H1 (cell line): ENCODE measurements around the gene AP3S1. TPM values are rescaled to one million over a fixed set of nuclear protein-coding genes. Genes with fewer than 3 reads are reported as not detected.

Experiments
- CTCF ChIA-PET: fragments of 300-600 bp; sonication (Branson Sonifier 250); formaldehyde crosslinking; loops from one replicate; lab custom pipeline; 2021; ENCODE audit not compliant: partially characterized antibody; lab: Charles Lee
- POLR2A ChIA-PET: fragments of 300-600 bp; sonication (Branson Sonifier 250); formaldehyde crosslinking; loops from one replicate; lab custom pipeline; 2021; ENCODE audit warnings: inconsistent platforms; ENCODE audit not compliant: partially characterized antibody; lab: Charles Lee
- DNase-seq, 2 experiments: peaks; one replicate each; pipeline versions ENCODE4 v3.0.0 to v3.0.0-alpha.2; 2010 to 2022; ENCODE audit warnings: low spot score in 2 of 2, low read depth in 1 of 2, mixed read lengths in 1 of 2
- FAIRE-seq: peaks from 2 replicates; lab custom pipeline; 2011; peaks lifted over from hg19 to GRCh38; lab: Jason Lieb, UNC
- H2AFZ ChIP-seq: 2 replicates; pipeline ENCODE4 v1.8.1; 2012; ENCODE audit warnings: low read length, inconsistent platforms
- H2AK5ac ChIP-seq: 2 replicates; pipeline ENCODE4 v1.6.1; 2013; ENCODE audit warnings: low read depth, low read length
- H2BK120ac ChIP-seq: replicated peaks from 2 replicates; pipeline ENCODE3; 2013; ENCODE audit warnings: low read depth, low read length, inconsistent platforms
- H2BK12ac ChIP-seq: 2 replicates; pipeline ENCODE4 v1.6.1; 2013; ENCODE audit warnings: low read depth, low read length
- H2BK15ac ChIP-seq: 2 replicates; pipeline ENCODE4 v1.6.1; 2013; ENCODE audit warnings: low read length
- H2BK20ac ChIP-seq: 2 replicates; pipeline ENCODE4 v1.6.1; 2013; ENCODE audit warnings: low read length
- H2BK5ac ChIP-seq: 2 replicates; pipeline ENCODE4 v1.6.1; 2013; ENCODE audit warnings: low read depth, low read length
- H3K14ac ChIP-seq: 2 replicates; pipeline ENCODE4 v1.6.1; 2013; ENCODE audit warnings: inconsistent platforms; ENCODE audit not compliant: insufficient read length
- H3K18ac ChIP-seq: 2 replicates; pipeline ENCODE4 v1.6.1; 2013; ENCODE audit warnings: low read length; ENCODE audit errors: extremely low read depth
- H3K23ac ChIP-seq: 2 replicates; pipeline ENCODE4 v1.6.1; 2013; ENCODE audit warnings: inconsistent platforms; ENCODE audit not compliant: insufficient read length
- H3K23me2 ChIP-seq: 2 replicates; pipeline ENCODE4 v1.6.1; 2013; ENCODE audit warnings: low read depth, low read length
- H3K27ac ChIP-seq: 2 replicates; pipeline ENCODE4 v1.6.1; 2011; ENCODE audit warnings: low read depth, low read length, inconsistent platforms
- H3K27me3 ChIP-seq, 4 experiments: replicated peaks in 1 of 4; 1 replicate in 1 of 4; 2 replicates in 3 of 4; pipeline versions ENCODE4 v1.6.1 to v1.8.1; 2011 to 2013; ENCODE audit warnings: low read length in 3 of 4, mild to moderate bottlenecking in 3 of 4, inconsistent platforms in 2 of 4, mixed read lengths in 2 of 4, moderate library complexity in 1 of 4; ENCODE audit not compliant: control insufficient read depth in 3 of 4, insufficient read depth in 3 of 4; ENCODE audit errors: extremely low read depth in 1 of 4
- H3K36me3 ChIP-seq, 4 experiments: 2 replicates each; pipeline versions ENCODE4 v1.6.1 to v1.8.1; 2011 to 2013; ENCODE audit warnings: mild to moderate bottlenecking in 4 of 4, low read length in 3 of 4, moderate library complexity in 2 of 4, control low read depth in 1 of 4, inconsistent platforms in 1 of 4; ENCODE audit not compliant: insufficient read depth in 4 of 4, control insufficient read depth in 2 of 4
- H3K4ac ChIP-seq: replicated peaks from 2 replicates; pipeline ENCODE3; 2013; ENCODE audit warnings: low read length, low read depth, mixed read lengths, inconsistent platforms; ENCODE audit not compliant: insufficient read length
- H3K4me1 ChIP-seq, 4 experiments: replicated peaks in 1 of 4; 1 replicate in 1 of 4; 2 replicates in 3 of 4; pipeline versions ENCODE4 v1.6.1 to v1.8.1; 2011 to 2013; ENCODE audit warnings: low read length in 3 of 4, inconsistent platforms in 2 of 4, mixed read lengths in 1 of 4; ENCODE audit not compliant: insufficient read depth in 4 of 4, control insufficient read depth in 3 of 4
- H3K4me2 ChIP-seq, 2 experiments: 2 replicates each; pipeline versions ENCODE4 v1.6.1 to v1.8.1; 2011 to 2013; ENCODE audit warnings: low read depth in 2 of 2, low read length in 2 of 2, control low read depth in 1 of 2, inconsistent platforms in 1 of 2, mild to moderate bottlenecking in 1 of 2; ENCODE audit not compliant: insufficient read depth in 1 of 2
- H3K4me3 ChIP-seq, 4 experiments: fragments of 200-600, 300-600 bp in 1 of 4; sonication (generic), shearing (Covaris generic), sonication (Bioruptor Twin) in 1 of 4; 2 replicates each; pipeline versions ENCODE4 v1.5.1 to v1.8.1; 2011 to 2016; ENCODE audit warnings: low read length in 4 of 4, low read depth in 3 of 4, control low read depth in 2 of 4, inconsistent platforms in 2 of 4, mild to moderate bottlenecking in 2 of 4, mixed read lengths in 1 of 4, moderate library complexity in 1 of 4; ENCODE audit not compliant: insufficient read depth in 2 of 4; ENCODE audit errors: extremely low read depth in 1 of 4
- H3K56ac ChIP-seq: replicated peaks from 2 replicates; pipeline ENCODE3; 2013; ENCODE audit warnings: low read depth, mild to moderate bottlenecking, mixed read lengths, low read length, inconsistent platforms; ENCODE audit not compliant: insufficient read length
- H3K79me1 ChIP-seq: 2 replicates; pipeline ENCODE4 v1.6.1; 2013; ENCODE audit warnings: low read depth, low read length, control low read depth
- H3K79me2 ChIP-seq, 2 experiments: 2 replicates each; pipeline versions ENCODE4 v1.6.1 to v1.8.1; 2012 to 2013; ENCODE audit warnings: low read length in 2 of 2, mild to moderate bottlenecking in 2 of 2, inconsistent platforms in 1 of 2; ENCODE audit not compliant: insufficient read depth in 2 of 2, control insufficient read depth in 1 of 2
- H3K9ac ChIP-seq, 4 experiments: replicated peaks in 1 of 4; 1 replicate in 1 of 4; 2 replicates in 3 of 4; pipeline versions ENCODE4 v1.6.1 to v1.8.1; 2011 to 2013; ENCODE audit warnings: low read depth in 3 of 4, low read length in 3 of 4, control low read depth in 2 of 4, mild to moderate bottlenecking in 2 of 4, moderate library complexity in 2 of 4, inconsistent platforms in 1 of 4; ENCODE audit errors: extremely low read depth in 1 of 4
- H3K9me3 ChIP-seq, 2 experiments: 2 replicates each; pipeline versions ENCODE4 v1.6.1 to v1.8.1; 2012 to 2013; ENCODE audit warnings: mild to moderate bottlenecking in 2 of 2, moderate library complexity in 2 of 2, control low read depth in 1 of 2, inconsistent platforms in 1 of 2, low read depth in 1 of 2, low read length in 1 of 2, mixed read lengths in 1 of 2; ENCODE audit not compliant: insufficient read depth in 2 of 2
- H4K20me1 ChIP-seq, 2 experiments: replicated peaks in 1 of 2; 2 replicates each; pipeline versions ENCODE3 to v1.8.1; 2011 to 2013; ENCODE audit warnings: inconsistent platforms in 2 of 2, low read length in 2 of 2, mild to moderate bottlenecking in 1 of 2; ENCODE audit not compliant: insufficient read depth in 2 of 2, control insufficient read depth in 1 of 2
- H4K5ac ChIP-seq: 2 replicates; pipeline ENCODE4 v1.6.1; 2013; ENCODE audit warnings: low read length, low read depth, mixed read lengths, inconsistent platforms; ENCODE audit not compliant: insufficient read length
- H4K8ac ChIP-seq: 2 replicates; pipeline ENCODE4 v1.8.0; 2013; ENCODE audit warnings: mild to moderate bottlenecking, moderate library complexity, low read length, inconsistent platforms; ENCODE audit not compliant: insufficient read depth; ENCODE audit errors: extremely low read depth
- H4K91ac ChIP-seq: replicated peaks from 2 replicates; pipeline ENCODE3; 2013; ENCODE audit warnings: low read length, mixed read lengths, inconsistent platforms; ENCODE audit not compliant: insufficient read length
- CTCF ChIP-seq, 3 experiments: IDR thresholded peaks; 1 replicate in 2 of 3; 2 replicates in 1 of 3; pipeline versions ENCODE4 v1.5.1 to v1.6.1; 2011; ENCODE audit warnings: low read length in 3 of 3, mild to moderate bottlenecking in 3 of 3, inconsistent platforms in 2 of 3, low read depth in 1 of 3, moderate library complexity in 1 of 3; ENCODE audit not compliant: insufficient read depth in 1 of 3; ENCODE audit errors: control extremely low read depth in 1 of 3
- RAD21 ChIP-seq, 2 experiments: IDR thresholded peaks in 1 of 2; conservative IDR thresholded peaks in 1 of 2; 2 replicates each; pipeline ENCODE4 v1.6.1; 2011; ENCODE audit warnings: low read depth in 2 of 2, low read length in 2 of 2, improper control_type of control experiment in 1 of 2, inconsistent platforms in 1 of 2, mild to moderate bottlenecking in 1 of 2, moderate library complexity in 1 of 2
- RBBP5 ChIP-seq: IDR thresholded peaks from 2 replicates; pipeline ENCODE4 v1.7.1; 2012; ENCODE audit warnings: low read depth, mild to moderate bottlenecking, inconsistent platforms, low read length, moderate library complexity, borderline replicate concordance
- WGBS, 2 experiments: shearing (Covaris generic) in 1 of 2; methylation state at CpG; one replicate each; pipeline versions ENCODE4 v1.1.6 to v1.1.7; 2013 to 2015; ENCODE audit warnings: low lambda C conversion rate in 2 of 2, mixed read lengths in 2 of 2, inconsistent platforms in 1 of 2, low coverage in 1 of 2, missing lambda C conversion rate in 1 of 2; ENCODE audit not compliant: insufficient replicate concordance in 2 of 2, insufficient coverage in 1 of 2, insufficient read length in 1 of 2; ENCODE audit errors: extremely low coverage in 1 of 2, missing lambda C conversion rate in 1 of 2; 5-methylcytosine and 5-hydroxymethylcytosine counted together
- polyA plus RNA-seq, 7 experiments: library from polyadenylated mRNA; depleted of rRNA in 3 of 7; stranded (reverse) in 5 of 7; unstranded in 2 of 7; fragments of >200 nt in 5 of 7; fragments of 200-250 nt in 2 of 7; gene quantifications; 1 replicate in 5 of 7; 2 replicates in 1 of 7; 4 replicates in 1 of 7; pipeline versions ENCODE4 v1.2.1 to v1.2.3, GENCODE V29; 2011 to 2013; ENCODE audit warnings: missing spikeins in 2 of 7, mixed read lengths in 2 of 7
- total RNA-seq: library from RNA; stranded (reverse); fragmentation: NEBNext Ultra II Directional; extraction: Animal tissue kit (Norgen Biotek cat#: 25700); gene quantifications from 2 replicates; pipeline ENCODE4 v1.2.1, GENCODE V29; 2021

The AP3S1 gene
- total and polyA plus RNA-seq, 2 of the 8 experiments (the other 6 are each of a cell fraction or from before 2014, with no cell fraction given), result 26.6 to 72.7 TPM

- Histone ChIP-seq H3K4me2 (no peak overlapping the region), H3K56ac (no peak overlapping the region), H3K4ac (no peak overlapping the region), H3K36me3 (no peaks in the 10 kb centered on the region), H4K5ac (no peak overlapping the region), H3K27me3 (no peaks in the 10 kb centered on the region), H3K9me3 (no peaks in the 10 kb centered on the region), H2AFZ (no peak overlapping the region), H2AK5ac (no peak overlapping the region), H3K4me3 (no peak overlapping the region), H3K23ac (no peak overlapping the region), H4K8ac (no peak overlapping the region), H2BK12ac (no peak overlapping the region), H2BK20ac (no peak overlapping the region)
- ChIA-PET POLR2A (no interaction called here), CTCF (interaction anchor here (0.8 to 3.5 kb wide), 3 partner anchors 9 to 180 kb away, joined by 3 to 21 read pairs (median 3); no protein-coding TSS in a partner anchor)
- DNase-seq, result no peak
- TF ChIP-seq RAD21 (IDR thresholded peaks at IDR 0.05 in 1 of 2, conservative IDR thresholded peaks at IDR 0.05 in 1 of 2; ENCODE audit: low read depth in 2 of 2, low read length in 2 of 2) (peak in 1 of 2 experiments; percentile 38; a peak in 3 of 4 replicates), RBBP5 (no peak), CTCF (IDR thresholded peaks at IDR 0.05; ENCODE audit: control extremely low read depth in 1 of 3, insufficient read depth in 1 of 3, low read depth in 1 of 3, low read length in 3 of 3) (peak in 1 of 3 experiments; percentile 4; a peak in 1 of 4 replicates)
- TF ChIP-seq, all 59 proteins: peak for 2
- no peak overlapping the region for H3K27ac ChIP-seq
- H3K18ac ChIP-seq, result no peak overlapping the region
- H3K79me2 ChIP-seq, result no peaks in the 10 kb centered on the region
- no peak overlapping the region for H4K91ac ChIP-seq
- H3K9ac ChIP-seq, result no peak overlapping the region
- H3K23me2 ChIP-seq, result no peaks in the 10 kb centered on the region
- WGBS, 2 experiments, result 79% methylated on average over 1 of the region's 1 CpG; no CpG with 5 or more reads in 1 of the 2 experiments
- H3K79me1 ChIP-seq, result no peaks in the 10 kb centered on the region
- no peak for FAIRE-seq
- peaks cover 0 to 2% of the 10 kb centered on the region in 2 experiments for H4K20me1 ChIP-seq
- no peak overlapping the region for H2BK5ac ChIP-seq
- no peak overlapping the region for H2BK120ac ChIP-seq
- H3K4me1 ChIP-seq, result no peaks in the 10 kb centered on the region
- H3K14ac ChIP-seq, result no peak overlapping the region
- no peak overlapping the region for H2BK15ac ChIP-seq
These were observed 46.3 kb downstream of the AP3S1 start for GRCh38 chr5:115888027-115888426.
